Fibroblast of skin of left biceps (primary cell): ENCODE data around the gene FAM90A1.
"Not testable (repeated sequence)": the region's sequence is repeated elsewhere in the genome, so short reads cannot be mapped to it uniquely, and the experiment has no call there.

Source experiments
- DNase-seq, 2 experiments: peaks; one replicate each; pipeline ENCODE4 v3.0.0-alpha.2; 2013; ENCODE audit warnings: low read depth in 2 of 2

FAM90A1 gene, protein sequence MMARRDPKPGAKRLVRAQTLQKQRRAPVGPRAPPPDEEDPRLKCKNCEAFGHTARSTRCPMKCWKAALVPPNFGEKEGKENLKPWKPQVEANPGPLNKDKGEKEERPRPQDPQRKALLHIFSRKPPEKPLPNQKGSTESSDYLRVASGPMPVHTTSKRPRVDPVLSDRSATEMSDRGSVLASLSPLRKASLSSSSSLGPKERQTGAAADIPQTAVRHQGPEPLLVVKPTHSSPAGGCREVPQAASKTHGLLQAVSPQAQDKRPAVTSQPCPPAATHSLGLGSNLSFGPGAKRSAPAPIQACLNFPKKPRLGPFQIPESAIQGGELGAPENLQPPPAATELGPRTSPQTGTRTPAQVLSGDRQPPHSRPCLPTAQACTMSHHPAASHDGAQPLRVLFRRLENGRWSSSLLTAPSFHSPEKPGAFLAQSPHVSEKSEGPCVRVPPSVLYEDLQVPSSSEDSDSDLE

DNA sequence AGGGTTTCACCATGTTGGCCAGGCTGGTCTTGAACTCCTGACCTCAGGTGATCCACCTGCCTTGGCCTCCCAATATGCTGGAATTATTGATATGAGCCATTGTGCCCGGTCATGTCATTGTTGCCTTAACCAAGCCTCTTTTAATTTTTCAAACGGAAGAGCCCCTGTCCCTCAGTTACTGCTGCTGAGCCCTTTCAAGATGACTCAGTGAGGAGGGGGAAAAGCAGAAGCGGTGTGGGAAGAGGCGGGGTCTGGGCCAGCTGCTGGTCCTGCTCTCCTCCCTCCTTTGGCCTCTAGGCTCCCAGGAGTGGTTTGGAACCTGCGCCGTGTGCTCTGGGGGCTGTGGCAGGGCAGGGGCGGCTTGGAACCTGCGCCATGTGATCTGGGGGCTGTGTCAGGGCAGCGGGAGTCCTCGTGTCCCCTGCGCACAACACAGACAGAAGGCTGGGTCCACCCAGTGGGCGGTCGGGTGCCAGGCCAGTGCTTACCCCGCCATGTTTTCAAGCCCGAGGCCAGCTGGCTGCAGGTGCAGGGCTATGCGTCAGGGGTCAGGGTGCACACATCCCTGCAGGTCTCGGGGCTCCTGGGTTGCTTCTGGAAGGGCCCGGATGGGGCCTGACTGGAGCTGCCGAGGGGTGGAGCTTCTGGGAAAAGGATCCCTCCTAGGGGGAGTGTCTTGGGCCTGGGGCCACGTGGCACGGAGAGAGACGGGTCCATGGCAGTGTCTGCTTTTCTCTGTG lies at the start of gene FAM90A1:
Gene FAM90A1 (minus strand): TSS at position 627 of the 740 bp plus-strand sequence. CDS start 2,786 bp downstream, outside the sequence.
- DNase-seq, result not testable (repeated sequence)

- DNase-seq, result not testable (repeated sequence)
Observed at GRCh38 chr12:8276397-8276796, 49.0 kb upstream of the FAM90A1 start.

GRCh38 chr12:8266706-8267105 lies 39.3 kb upstream of the FAM90A1 start:
- DNase-seq, result not testable (repeated sequence)

DNA sequence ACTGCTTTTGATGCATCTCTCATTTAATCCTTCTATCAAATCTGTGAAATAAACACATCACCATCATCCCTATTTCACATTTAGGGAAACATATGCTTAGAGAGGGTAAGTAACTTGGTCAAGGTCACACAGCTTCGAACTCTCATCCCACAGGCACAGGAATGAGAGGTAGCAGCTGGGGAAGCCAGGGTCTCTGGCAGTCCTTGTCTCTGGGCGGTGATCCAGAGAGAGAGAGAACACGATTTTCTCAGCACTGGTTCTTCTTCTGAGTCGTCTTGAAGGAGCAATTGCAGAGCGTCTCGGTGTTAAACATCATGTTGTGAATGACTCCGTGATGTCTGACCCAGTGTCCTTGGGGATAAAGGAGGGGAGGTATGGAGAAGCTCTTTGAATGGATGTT lies 36.8 kb upstream of the FAM90A1 start:
- not testable (repeated sequence) for DNase-seq

- not testable (repeated sequence) for DNase-seq
Observed at GRCh38 chr12:8261111-8261554, 33.7 kb upstream of the FAM90A1 start.

DNA sequence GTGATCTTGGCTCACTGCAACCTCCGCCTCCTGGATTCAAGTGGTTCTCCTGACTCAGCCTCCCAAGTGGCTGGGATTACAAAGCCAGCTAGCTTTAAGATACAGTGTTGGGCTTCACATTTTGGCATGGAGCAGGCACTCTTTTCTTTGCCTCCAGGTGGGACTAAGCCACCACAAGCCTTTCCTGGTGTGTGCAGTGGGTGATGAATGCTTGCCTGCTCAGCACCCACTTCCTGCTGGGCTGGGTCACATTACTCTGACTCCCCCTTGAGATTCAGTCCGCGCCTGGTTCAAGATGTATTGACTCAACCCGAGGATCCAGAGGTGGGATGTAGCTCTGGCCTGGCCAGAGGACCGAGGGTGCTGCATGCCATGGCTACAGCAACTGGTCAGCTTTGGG lies 28.9 kb upstream of the FAM90A1 start:
- DNase-seq, result not testable (repeated sequence)

- not testable (repeated sequence) for DNase-seq
Observed at GRCh38 chr12:8254705-8255104, 27.3 kb upstream of the FAM90A1 start.

DNA sequence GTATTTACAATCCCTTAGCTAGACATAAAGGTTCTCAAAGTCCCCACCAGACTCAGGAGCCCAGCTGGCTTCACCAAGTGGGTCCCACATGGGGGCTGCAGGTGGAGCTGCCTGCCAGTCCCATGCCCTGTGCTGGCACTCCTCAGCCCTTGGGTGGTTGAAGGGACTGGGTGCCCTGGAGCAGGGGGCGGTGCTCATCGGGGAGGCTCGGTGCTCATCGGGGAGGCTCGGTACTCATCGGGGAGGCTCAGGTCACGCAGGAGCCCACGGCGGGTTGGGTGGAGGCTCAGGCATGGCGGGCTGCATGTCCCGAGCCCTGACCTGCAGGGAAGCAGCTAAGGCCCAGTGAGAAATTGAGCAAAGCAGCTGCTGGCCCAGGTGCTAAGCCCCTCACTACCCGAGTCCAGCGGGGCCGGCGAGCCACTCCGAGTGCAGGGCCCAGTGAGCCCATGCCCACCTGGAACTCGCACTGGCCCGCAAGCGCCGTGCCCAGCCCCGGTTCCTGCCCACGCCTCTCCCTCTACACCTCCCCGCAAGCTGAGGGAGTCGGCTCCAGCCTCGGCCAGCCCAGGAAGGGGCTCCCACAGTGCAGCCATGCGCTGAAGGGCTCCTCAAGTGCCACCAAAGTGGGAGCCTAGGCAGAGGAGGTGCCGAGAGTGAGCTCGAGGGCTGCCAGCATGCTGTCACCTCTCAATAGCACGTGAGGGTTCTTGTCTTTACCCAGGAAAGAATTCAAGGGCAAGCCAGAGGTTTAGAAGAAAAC lies 24.8 kb upstream of the FAM90A1 start:
- not testable (repeated sequence) for DNase-seq

GRCh38 chr12:8251616-8252015 lies 24.2 kb upstream of the FAM90A1 start:
- DNase-seq, result not testable (repeated sequence)

GRCh38 chr12:8246941-8247535 lies 19.6 kb upstream of the FAM90A1 start:
- DNase-seq, result peak; percentile 42 to 47

GRCh38 chr12:8243682-8244161 lies 16.3 kb upstream of the FAM90A1 start:
- DNase-seq, result not testable (repeated sequence)

- DNase-seq, result peak; percentile 90 to 91
Observed at GRCh38 chr12:8242880-8243681, 15.7 kb upstream of the FAM90A1 start.

DNA sequence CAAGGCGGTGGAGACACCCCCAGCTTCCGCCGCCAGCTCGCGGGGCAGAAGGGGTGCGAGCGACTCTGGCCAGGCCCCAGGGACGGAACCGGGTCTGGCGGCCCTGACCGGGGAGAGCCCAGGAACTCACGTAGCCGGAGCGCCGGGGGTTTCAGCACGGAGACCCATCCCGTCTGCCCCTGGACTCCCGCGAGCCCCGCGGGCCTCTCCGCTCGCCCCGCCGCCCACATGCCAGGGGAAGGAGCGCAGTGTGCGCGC lies 15.1 kb upstream of the FAM90A1 start:
- not testable (repeated sequence) for DNase-seq

- DNase-seq, result peak; percentile 32 to 33
Observed at GRCh38 chr12:8241917-8242621, 14.7 kb upstream of the FAM90A1 start.

DNA sequence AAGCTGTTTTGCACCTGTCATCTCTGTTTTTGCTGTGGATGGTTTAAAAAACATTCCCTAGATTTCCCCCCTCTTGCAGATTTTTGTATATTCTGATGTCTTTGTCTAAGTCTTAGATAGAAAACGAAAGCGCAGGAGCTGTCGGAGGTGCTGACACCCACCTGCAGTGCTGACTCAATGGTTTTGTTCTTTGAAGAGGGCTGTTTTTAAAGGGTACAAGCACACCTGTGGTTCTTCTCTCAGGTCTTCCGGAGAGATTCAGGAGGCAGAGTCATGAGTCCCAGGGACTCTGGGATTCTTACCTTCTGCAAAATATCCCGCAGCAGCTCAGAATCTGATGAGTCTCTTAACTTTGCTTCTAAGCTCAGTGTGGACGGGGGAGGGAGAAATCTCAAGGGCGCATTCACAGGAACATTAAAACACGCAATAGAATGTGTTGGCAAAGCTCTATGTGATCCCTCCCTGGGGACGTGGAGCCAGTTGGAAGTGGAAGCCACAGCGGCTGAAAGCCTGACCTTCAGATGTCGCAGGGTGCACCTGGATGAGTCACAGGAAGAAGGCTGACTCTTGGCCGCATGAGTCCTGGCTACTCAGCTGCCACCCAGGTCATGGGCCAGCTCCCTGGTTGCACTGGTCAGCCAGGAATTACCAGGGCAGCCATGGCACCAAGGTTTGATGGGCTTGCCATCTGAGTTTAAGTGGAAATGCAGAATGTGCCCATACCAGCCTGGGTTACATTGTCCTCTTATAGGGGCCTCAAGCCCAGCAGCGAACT lies 13.1 kb upstream of the FAM90A1 start:
- not testable (repeated sequence) for DNase-seq

DNA sequence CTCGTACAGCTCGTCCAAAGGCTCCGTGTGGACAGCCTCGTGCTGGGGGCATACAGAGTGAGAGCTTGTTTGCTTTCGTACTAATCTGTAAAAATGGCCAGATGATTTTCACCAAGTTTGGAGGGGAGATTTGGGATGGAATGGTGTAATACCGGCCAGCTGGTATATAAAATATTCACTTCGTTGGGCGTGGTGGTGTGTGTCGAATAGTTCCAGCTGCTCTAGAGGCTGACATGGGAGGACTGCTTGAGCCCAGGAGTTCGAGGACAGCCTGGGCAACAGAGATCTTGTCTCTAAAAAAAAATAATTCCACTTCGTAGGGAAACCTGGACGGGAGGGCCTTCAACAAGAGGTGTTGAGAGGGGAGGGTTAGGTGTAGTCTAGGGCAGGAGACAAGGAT lies 9.6 kb upstream of the FAM90A1 start:
- DNase-seq, result not testable (repeated sequence)

DNA sequence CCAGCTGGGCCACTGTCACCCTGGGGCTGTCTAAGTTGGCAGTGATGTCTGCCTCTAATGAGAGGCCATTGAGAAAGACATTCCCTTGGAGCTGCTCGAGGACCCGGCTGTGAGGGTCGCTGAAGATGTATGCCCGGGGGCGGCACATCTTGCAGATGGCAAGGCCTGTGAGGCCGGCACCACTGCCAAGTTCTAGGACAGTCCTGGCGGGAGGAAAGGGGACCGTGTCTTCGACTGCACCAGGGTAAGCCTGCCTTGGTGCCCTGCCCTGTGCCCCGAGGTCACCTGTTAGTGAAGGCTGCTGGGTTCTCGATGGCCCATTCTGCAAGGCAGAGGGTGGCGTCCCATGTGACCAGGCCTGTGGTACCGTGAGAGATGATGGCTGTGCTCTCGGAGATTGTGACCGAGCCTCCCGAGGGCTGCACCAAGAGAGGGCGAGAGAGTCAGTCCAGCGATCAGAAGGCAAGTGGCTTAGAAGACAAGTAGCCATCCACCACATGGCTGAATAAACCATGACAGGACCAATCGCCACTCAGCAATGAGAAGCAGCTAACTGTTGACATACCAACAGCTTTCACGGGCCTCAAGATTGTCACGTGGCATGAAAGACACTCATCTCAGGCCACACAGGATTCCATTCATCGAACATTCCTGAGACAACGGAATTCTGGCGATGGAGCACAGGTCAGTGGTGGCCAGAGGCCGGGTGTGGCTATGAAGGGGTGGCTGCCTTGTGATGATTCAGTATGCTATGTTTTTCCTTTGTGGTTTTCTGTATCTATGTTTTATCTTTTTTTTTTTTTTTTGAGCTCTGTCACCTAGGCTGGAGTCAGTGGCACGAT lies 8.1 kb upstream of the FAM90A1 start:
- peak in 1 of 2 experiments; percentile 13 for DNase-seq

- DNase-seq, result not testable (repeated sequence)
Observed at GRCh38 chr12:8234746-8235145, 7.3 kb upstream of the FAM90A1 start.
